Cardiac muscle cell (in vitro differentiated cells and primary cell): ENCODE measurements around the gene ZGPAT. TPM values are rescaled to one million over a fixed set of nuclear protein-coding genes. Genes with fewer than 3 reads are reported as not detected.
A peak's percentile ranks its signal among the peaks of the same experiment; 100 is the strongest.
"Not testable (repeated sequence)": the region's sequence is repeated elsewhere in the genome, so short reads cannot be mapped to it uniquely, and the experiment has no call there.

Experiments used
- DNase-seq, 2 donors: peaks; one replicate each; pipeline versions ENCODE4 v3.0.0 to v3.0.0-alpha.2; 2010 to 2017; ENCODE audit warnings: low read depth in 1 of 2, low spot score in 1 of 2
- H3K27ac ChIP-seq: fragments of 200-600 bp; sonication (generic); 2 replicates; pipeline ENCODE4 v1.5.1; 2016
- H3K27me3 ChIP-seq: fragments of 200-600 bp; sonication (generic); 2 replicates; pipeline ENCODE4 v1.6.0; 2016; ENCODE audit warnings: control low read depth
- H3K36me3 ChIP-seq: fragments of 200-600 bp; sonication (generic); 2 replicates; pipeline ENCODE4 v1.5.1; 2016; ENCODE audit warnings: control low read depth
- H3K4me1 ChIP-seq: fragments of 200-600 bp; sonication (generic); 2 replicates; pipeline ENCODE4 v1.8.1; 2017; ENCODE audit warnings: low read depth, mild to moderate bottlenecking, mixed run types
- H3K4me3 ChIP-seq: fragments of 200-600 bp; sonication (generic); 2 replicates; pipeline ENCODE4 v1.5.1; 2016; ENCODE audit warnings: mild to moderate bottlenecking
- H3K9me3 ChIP-seq: fragments of 200-600 bp; sonication (generic); 2 replicates; pipeline ENCODE4 v1.5.1; 2017; ENCODE audit warnings: low read depth, mild to moderate bottlenecking, control low read depth
- polyA plus RNA-seq: library from polyadenylated mRNA; unstranded; fragments of >200 nt; fragmentation: Nextera tagmentation; extraction: Ambion mirVana; gene quantifications from 2 replicates; pipeline ENCODE4 v1.2.1, GENCODE V29; 2016
- total RNA-seq: library from RNA; depleted of rRNA; stranded (reverse); fragments of >200 nt; gene quantifications from 2 replicates; pipeline ENCODE4 v1.2.3, GENCODE V29; 2016
- TF ChIP-seq, protein P1 (sequence below): IDR thresholded peaks from 2 replicates; pipeline ENCODE4 v1.5.1; 2012; ENCODE audit warnings: low read depth, mild to moderate bottlenecking, low read length

ZGPAT gene, protein sequence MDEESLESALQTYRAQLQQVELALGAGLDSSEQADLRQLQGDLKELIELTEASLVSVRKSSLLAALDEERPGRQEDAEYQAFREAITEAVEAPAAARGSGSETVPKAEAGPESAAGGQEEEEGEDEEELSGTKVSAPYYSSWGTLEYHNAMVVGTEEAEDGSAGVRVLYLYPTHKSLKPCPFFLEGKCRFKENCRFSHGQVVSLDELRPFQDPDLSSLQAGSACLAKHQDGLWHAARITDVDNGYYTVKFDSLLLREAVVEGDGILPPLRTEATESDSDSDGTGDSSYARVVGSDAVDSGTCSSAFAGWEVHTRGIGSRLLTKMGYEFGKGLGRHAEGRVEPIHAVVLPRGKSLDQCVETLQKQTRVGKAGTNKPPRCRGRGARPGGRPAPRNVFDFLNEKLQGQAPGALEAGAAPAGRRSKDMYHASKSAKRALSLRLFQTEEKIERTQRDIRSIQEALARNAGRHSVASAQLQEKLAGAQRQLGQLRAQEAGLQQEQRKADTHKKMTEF
- total RNA-seq = 36.3 and 48.8 TPM in 2 replicates
- polyA plus RNA-seq = 30.0 and 37.5 TPM in 2 replicates

DNA sequence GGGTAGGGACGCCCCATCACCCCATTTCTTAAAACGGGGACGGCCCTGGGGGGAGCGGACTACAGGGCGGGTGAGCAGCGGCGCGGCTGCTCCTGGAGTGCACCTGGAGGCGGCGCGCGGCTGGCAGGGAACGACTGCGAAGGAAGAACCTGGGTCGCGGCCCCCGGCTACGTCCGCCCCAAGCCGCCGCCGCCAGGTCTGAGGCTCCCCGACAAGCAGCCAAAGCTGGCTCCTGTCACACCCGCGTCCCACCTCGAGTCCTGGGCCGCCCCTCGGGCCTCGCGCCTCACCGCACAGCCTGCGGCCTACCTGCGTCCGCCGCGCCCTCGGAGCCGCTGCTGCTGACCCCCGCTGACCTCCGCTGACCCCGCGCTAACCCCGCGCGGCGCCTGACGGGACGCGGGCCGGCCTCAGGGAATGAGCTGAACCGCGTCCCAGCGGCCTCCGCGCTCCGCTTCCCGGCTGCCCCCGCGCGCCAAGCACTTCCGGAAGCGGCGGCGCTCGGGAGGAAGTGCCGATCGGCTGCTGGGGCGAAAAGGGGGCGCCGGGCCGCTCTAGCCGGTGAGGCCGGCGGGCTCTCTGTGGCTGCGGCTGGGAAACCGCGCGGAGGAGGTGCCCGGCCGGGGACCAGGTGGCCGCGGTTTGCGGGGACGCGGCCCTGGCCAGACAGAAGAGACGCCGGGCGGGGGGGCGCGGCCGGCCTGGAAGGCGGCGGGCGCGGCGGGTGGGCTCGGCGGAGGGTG lies at the start of gene ZGPAT, which contains the start of gene ARFRP1:
Gene ZGPAT, plus strand, starts transcription at position 482 of the 743 bp plus-strand sequence. CDS start 542 bp downstream, outside the sequence.
Gene ARFRP1, minus strand, starts transcription at position 419 of the 743 bp plus-strand sequence. CDS start 885 bp downstream, outside the sequence.
- no peaks in the 10 kb centered on the region for H3K9me3 ChIP-seq
- H3K27me3 ChIP-seq = no peaks in the 10 kb centered on the region
- TF ChIP-seq, protein P1, sequence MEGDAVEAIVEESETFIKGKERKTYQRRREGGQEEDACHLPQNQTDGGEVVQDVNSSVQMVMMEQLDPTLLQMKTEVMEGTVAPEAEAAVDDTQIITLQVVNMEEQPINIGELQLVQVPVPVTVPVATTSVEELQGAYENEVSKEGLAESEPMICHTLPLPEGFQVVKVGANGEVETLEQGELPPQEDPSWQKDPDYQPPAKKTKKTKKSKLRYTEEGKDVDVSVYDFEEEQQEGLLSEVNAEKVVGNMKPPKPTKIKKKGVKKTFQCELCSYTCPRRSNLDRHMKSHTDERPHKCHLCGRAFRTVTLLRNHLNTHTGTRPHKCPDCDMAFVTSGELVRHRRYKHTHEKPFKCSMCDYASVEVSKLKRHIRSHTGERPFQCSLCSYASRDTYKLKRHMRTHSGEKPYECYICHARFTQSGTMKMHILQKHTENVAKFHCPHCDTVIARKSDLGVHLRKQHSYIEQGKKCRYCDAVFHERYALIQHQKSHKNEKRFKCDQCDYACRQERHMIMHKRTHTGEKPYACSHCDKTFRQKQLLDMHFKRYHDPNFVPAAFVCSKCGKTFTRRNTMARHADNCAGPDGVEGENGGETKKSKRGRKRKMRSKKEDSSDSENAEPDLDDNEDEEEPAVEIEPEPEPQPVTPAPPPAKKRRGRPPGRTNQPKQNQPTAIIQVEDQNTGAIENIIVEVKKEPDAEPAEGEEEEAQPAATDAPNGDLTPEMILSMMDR = no peak
- H3K4me3 ChIP-seq = peak within 1 kb of the TSS; percentile 87
- H3K4me1 ChIP-seq = peaks cover 12% of the 10 kb centered on the region
- DNase-seq = peak; percentile 88 to 95
- H3K27ac ChIP-seq = peak within 1 kb of the TSS; percentile 91
- H3K36me3 ChIP-seq = peaks cover 32% of the 10 kb centered on the region

DNA sequence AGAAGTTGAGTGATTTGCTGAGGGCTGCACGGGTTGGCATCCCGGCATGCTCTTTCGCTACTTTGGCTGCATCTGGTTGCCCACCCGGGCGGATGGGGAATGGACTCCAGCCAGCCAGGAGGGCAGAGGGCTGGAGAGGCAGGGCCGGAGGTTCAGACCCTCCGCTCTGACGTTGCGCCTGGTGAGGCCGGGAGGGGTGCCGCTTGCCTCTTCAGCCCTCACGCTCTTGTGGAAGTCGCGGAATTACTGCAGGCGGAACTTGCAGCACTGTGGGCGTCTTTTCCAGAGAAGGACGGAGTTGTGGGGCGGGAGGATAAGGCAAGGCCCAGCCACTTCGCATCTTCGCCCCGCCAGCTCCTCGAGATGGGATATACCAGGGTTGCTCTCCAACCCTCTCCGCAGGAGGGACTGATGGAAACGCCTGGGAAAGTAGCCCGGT lies 49.1 kb upstream of the ZGPAT start:
- H3K9me3 ChIP-seq = no peaks in the 10 kb centered on the region
- no peaks in the 10 kb centered on the region for H3K36me3 ChIP-seq
- no peaks in the 10 kb centered on the region for H3K4me1 ChIP-seq
- TF ChIP-seq, protein P1 = no peak
- H3K27ac ChIP-seq = peak overlapping the region; percentile 72
- H3K4me3 ChIP-seq = peak overlapping the region; percentile 62
- peak in 1 of 2 donors; percentile 67 for DNase-seq
- H3K27me3 ChIP-seq = no peaks in the 10 kb centered on the region

DNA sequence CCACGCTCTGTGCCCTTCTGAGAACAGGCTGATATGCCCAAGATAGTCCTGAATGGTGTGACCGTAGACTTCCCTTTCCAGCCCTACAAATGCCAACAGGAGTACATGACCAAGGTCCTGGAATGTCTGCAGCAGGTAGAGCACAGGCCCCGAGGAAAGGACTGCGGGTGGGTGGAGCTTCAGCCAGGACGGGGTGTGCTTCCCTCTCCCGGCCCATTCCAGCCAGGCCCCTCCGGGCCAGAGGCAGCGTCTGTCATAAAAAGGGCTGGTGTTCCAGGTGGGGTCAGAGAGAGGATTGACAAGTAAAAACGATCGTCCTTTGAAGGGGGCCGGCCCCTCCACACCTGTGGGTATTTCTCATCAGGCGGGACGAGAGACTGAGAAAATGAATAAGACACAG lies 48.5 kb upstream of the ZGPAT start:
- Histone ChIP-seq H3K4me1 (no peaks in the 10 kb centered on the region), H3K36me3 (no peaks in the 10 kb centered on the region), H3K27ac (peak overlapping the region; percentile 72), H3K4me3 (peak overlapping the region; percentile 62), H3K27me3 (no peaks in the 10 kb centered on the region), H3K9me3 (no peaks in the 10 kb centered on the region)
- TF ChIP-seq, protein P1 = no peak
- DNase-seq = no peak

DNA sequence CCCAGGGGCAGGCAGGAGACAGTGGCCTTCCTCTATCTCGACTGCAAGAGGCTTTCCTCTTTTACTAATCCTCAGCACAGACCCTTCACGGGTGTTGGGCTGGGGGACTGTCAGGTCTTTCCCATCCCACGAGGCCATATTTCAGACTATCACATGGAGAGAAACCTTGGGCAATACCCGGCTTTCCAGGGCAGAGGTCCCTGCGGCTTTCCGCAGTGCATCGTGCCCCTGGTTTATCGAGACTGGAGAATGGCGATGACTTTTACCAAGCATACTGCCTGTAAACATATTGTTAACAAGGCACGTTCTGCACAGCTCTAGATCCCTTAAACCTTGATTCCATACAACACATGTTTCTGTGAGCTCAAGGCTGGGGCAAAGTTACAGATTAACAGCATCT lies 47.7 kb upstream of the ZGPAT start:
- not testable (repeated sequence) for H3K27me3 ChIP-seq, H3K36me3 ChIP-seq, H3K4me1 ChIP-seq, H3K4me3 ChIP-seq, DNase-seq, H3K27ac ChIP-seq, H3K9me3 ChIP-seq

DNA sequence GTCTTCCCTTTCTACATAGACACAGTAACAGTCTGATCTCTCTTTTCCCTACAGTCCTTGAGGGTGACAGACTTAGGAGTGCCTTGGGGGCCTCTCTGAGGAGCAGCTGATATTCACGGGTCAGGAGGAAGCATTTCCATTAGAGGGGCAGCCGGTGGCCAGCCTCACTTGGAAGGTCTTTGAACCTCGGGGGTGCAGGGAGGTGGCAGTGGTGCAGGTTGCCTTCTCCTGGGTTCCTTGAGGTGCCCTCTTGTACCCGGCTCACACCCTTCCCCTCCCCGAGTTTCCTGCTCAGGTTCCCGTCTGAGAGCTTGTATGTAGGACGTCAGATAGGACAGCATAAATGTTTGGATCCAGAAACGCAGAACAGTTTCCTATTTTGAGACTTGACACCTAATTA lies 47.2 kb upstream of the ZGPAT start:
- H3K27ac ChIP-seq = no peak overlapping the region
- no peaks in the 10 kb centered on the region for H3K36me3 ChIP-seq
- no peaks in the 10 kb centered on the region for H3K4me1 ChIP-seq
- H3K4me3 ChIP-seq = no peak overlapping the region
- H3K9me3 ChIP-seq = no peaks in the 10 kb centered on the region
- no peak for DNase-seq
- TF ChIP-seq, protein P1 = no peak
- H3K27me3 ChIP-seq = no peaks in the 10 kb centered on the region
